ENCODE data around the gene SELENOO.

The SELENOO gene

DNA sequence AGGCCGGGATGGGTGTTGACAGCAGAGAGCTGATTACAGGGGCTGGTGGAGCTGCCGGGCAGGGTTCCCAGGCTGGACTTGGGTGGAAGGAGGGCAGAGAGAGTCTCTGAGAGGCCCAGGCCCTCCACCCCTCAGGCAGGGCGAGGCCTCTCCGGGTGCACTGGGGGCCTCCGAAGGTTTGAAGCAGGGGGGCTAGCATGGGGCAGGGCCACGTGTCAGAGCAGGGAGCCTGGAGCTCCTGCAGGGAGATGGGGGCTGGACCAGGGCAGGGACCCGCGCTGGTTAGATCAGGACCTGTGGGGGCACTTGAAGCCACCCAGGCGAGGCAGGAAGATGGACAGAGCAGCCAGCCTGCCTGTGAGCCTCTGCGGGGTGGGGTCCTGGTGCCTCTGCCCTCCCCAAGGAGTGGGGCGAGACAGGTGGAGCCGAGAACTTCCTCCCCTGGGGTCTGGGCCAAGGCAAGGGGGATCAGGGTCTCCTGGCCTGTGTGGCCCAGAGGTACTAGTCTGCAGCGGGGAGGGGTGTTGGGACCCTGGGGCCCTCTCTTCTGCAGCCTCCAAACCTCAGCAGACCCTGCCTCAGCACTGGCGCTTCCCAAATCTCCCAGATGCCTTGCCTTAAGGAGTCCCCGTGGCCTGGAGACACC, 29.4 kb upstream of the SELENOO start:
- no peak for DNase-seq (ENCODE audit: low read depth in 2 of 2)

DNA sequence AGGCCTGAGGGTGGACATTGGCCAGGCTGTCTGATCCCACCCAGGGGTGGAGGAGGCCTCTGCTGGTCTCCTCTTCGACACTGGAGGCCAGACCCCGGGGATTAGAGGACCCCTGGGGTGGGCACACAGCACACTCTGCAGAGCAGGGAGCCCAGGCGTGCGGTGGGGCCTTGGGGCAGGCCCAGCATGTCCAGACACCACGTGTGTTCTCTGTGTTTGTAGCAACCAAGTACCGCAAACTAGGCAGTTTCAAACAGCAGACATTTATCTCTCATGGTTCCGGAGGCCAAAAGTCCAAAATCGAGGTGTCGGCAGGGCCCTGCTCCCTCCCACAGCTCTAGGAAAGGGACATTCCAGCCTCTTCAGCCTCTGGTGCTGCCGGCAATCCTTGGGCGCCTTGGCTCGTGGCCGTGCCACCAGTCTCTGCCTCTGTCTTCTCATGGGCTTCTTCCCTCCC, 28.8 kb upstream of the SELENOO start:
- no peak for DNase-seq (ENCODE audit: low read depth in 2 of 2)

DNA sequence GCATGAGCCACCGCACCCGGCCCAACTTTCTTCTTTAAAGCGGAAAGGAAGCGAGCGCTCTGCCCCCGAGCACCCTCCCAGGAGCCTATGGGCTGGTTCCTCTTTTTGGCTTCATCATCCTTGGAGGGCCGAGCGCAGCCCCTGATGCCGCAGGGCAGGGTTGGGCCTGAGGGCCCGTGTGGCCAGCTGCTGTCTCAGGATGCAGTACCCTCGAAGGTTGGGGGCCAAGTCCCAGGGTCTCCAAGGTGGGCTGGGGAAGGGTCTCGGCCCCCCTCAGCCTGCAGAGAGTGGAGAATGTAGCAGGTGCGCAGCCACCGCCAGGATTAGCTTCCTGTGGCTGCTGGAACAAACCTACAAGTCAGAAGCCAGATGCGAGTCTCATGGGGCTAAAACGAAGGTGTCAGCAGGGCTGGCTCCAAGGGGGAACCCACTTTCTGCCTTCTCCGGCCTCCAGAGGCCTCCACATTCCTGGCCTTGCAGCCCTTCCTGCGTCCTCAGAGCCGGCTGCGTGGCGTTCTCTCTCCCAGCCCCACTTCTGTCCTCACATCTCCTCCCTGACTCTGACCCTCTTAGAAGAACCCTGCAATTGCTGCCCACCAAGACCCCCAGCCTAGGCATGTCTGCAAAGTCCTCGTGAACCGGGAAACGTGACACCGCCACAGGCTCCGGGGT, 27.4 kb upstream of the SELENOO start:
- DNase-seq (ENCODE audit: low read depth in 2 of 2), result no peak

DNA sequence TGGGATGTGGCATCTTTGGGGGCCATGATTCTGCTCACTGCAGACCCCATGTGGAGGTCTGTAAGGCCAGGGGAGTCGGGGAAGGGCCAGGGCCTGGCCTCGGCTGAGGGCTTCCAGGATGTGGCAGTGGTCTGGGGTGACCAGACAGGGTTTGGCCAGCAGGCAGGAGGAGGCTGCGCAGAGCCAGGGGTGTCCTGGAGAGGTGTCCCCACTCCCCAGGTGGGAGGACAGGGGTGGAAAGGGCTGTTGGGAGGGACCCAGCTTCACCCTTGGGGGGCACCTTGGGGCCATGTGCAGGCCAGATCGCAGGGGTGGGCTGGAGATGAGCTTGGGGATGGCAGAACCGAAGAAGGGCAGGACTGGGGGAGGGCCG, 26.8 kb upstream of the SELENOO start:
- DNase-seq (ENCODE audit: low read depth in 2 of 2), result no peak

GRCh38 chr22:50174382-50175190, 26.2 kb upstream of the SELENOO start:
- DNase-seq (ENCODE audit: low read depth in 2 of 2), result no peak

GRCh38 chr22:50175191-50175461, 25.7 kb upstream of the SELENOO start:
- no peak for DNase-seq (ENCODE audit: low read depth in 2 of 2)

GRCh38 chr22:50175921-50176849, 24.6 kb upstream of the SELENOO start:
- DNase-seq (ENCODE audit: low read depth in 2 of 2), result no peak

- no peak for DNase-seq (ENCODE audit: low read depth in 2 of 2)
Measured at GRCh38 chr22:50176850-50177536, 23.8 kb upstream of the SELENOO start.

DNA sequence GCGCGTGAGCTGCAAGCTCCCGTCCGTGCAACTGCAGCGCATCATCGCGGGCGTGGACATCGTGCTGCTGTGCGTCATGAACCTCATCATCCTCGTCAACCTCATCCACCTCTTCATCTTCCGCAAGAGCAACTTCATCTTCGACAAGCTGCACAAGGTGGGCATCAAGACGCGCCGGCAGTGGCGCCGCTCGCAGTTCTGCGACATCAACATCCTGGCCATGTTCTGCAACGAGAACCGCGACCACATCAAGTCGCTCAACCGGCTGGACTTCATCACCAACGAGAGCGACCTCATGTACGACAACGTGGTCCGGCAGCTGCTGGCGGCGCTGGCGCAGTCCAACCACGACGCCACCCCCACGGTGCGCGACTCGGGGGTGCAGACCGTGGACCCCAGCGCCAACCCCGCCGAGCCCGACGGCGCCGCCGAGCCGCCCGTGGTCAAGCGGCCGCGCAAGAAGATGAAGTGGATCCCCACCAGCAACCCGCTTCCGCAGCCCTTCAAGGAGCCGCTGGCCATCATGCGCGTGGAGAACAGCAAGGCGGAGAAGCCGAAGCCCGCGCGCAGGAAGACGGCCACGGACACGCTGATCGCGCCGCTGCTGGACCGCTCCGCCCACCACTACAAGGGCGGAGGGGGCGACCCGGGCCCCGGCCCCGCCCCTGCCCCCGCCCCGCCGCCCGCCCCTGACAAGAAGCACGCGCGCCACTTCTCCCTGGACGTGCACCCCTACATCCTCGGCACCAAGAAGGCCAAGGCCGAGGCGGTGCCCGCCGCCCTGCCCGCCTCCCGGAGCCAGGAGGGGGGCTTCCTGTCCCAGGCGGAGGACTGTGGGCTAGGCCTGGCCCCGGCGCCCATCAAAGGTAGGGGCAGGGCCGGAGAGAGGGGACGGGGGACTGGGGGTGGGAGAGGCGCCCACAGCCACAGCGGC, 23.0 kb upstream of the SELENOO start:
- DNase-seq (ENCODE audit: low read depth in 2 of 2), result no peak

- DNase-seq (ENCODE audit: low read depth in 2 of 2), result no peak
Measured at GRCh38 chr22:50178471-50178864, 22.3 kb upstream of the SELENOO start.

DNA sequence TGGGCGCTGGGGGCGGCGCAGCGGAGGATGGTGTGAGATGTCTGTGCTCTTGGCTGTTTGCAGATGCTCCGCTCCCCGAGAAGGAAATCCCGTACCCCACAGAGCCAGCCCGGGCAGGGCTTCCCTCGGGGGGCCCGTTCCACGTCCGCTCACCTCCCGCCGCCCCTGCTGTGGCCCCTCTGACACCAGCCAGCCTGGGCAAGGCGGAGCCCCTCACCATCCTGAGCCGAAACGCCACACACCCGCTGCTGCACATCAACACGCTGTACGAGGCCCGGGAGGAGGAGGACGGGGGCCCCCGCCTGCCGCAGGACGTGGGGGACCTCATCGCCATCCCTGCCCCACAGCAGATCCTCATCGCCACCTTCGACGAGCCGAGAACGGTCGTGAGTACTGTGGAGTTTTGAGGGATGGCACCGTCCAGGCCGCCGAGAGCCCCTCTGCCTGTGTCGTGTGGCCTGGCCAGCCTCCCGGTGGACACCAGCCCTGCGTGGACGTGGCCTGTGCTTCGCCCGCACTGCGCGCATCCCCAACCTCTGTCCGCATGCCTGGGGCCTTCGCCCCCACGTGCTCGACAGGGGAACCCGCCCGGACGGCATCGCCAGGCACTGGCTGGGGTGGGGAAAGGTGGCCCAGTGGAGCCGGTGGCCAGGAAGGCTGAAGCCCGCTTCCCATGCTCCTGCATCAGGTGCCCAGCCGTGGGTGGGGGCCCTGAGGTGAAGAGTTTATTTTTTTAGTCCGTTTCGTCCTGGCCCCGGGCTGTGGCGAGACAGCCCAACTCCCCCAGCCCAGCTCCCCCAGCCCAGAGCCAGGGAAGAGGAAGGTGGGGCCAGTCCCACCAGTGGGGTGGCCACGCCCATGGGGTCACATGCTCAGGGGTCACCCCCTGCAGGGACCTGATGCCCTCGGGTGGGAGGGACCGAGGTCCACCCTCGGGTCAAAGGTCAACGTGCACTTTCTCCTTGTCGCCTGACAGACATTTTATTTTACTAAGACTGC, 21.6 kb upstream of the SELENOO start:
- no peak for DNase-seq (ENCODE audit: low read depth in 2 of 2)

DNA sequence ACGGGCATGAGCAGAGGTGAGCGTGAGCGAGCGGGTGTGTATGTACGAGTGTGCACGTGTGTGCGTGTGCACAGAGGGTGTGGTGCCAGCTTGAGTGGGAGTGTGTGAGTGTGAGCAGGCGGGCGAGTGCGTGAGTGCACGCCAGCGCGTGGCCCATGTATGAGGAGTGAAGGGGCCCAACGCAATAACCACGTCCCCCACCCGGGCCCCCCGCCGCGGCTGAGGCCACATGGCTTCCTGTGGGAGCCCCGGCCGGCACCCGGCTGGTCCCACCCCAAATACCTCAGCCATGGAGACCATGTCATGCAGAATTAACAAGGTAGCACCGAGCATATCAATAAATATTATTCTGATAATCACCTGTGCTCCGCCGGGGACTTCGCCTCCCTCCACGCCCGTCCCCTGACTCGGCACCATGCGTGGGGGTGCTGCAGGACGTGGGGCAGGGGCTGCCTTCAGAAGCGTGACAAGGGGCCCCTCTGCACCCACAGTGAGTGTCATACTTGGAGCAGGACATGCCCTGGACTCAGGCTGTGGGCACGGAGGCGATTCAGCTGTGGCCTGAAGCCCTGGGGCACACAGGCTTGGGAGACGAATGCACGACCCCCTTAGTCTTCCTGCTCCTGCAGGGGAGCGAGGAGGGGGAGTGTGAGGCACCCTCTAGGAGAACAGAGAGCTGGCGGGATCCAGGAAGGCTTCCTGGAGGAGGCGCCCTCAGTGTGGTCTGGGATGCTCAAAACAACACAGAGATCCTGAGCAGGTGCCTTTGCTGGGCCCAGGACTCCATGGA, 20.7 kb upstream of the SELENOO start:
- DNase-seq (ENCODE audit: low read depth in 2 of 2), result no peak

GRCh38 chr22:50180727-50181521, 19.9 kb upstream of the SELENOO start:
- DNase-seq (ENCODE audit: low read depth in 2 of 2), result no peak

- DNase-seq (ENCODE audit: low read depth in 2 of 2), result no peak
Measured at GRCh38 chr22:50182176-50183081, 18.4 kb upstream of the SELENOO start.

DNA sequence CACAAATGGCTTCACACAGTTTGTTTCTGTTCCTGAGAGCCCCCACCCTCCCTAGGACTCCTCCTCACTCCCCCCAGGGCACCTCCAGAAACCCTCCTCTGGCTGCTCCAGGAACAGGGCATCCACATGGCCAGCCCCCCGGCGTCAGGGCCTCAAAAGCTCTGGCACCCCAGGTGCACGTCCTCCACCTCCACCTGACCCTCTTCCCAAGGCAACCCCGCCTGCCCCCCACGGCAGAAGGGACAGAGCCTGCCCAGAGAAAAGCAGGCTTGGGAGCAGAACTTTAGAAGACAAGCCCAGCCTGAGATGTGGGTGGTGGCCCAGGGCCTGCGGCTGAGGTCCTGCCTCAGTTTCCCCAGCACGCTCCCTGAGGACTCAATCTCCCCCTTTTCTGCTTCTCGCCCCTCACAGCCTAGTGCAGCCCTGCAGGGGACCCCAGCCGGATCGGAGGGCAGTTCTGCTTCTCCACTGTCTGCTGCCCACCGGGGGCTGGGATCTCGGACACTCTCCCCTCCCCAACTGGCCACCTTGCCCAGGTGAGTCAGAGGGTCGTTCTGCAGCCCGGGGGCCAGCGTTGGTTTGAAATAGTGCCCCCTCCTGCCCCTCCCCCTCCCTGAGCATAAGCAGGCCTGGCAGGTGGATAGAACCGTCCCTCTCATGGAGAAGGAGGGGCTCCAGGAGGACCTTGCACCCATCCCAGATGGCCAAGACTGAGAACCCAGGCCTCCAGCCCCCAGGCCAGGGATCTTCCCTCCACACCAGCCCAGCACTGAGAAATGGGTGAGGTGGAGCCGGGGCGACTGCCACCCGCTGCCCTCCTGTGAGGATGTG, 17.5 kb upstream of the SELENOO start:
- no peak for DNase-seq (ENCODE audit: low read depth in 2 of 2)
